HCT116 (cell line): Measurements from ENCODE around the gene SRGAP3.

Experiments
- CEBPB ChIP-seq: IDR thresholded peaks from 2 replicates; pipeline ENCODE4 v1.6.1; 2012; ENCODE audit warnings: low read depth
- CTCF ChIP-seq, 3 experiments: fragments of 200-600 bp in 1 of 3; sonication (generic) in 1 of 3; IDR thresholded peaks in 2 of 3; conservative IDR thresholded peaks in 1 of 3; 2 replicates each; pipeline ENCODE4 v1.5.1; 2012 to 2017; ENCODE audit warnings: low read depth in 2 of 3, low read length in 2 of 3, antibody characterized with exemption in 1 of 3, borderline replicate concordance in 1 of 3, control low read depth in 1 of 3, mild to moderate bottlenecking in 1 of 3, mixed read lengths in 1 of 3, mixed run types in 1 of 3, moderate library complexity in 1 of 3; ENCODE audit not compliant: insufficient read depth in 1 of 3
- POLR2A ChIP-seq: IDR thresholded peaks from 2 replicates; pipeline ENCODE4 v1.7.0; 2011; ENCODE audit warnings: borderline replicate concordance; ENCODE audit not compliant: insufficient read depth, insufficient read length; ENCODE audit errors: extremely low read depth
- REST ChIP-seq: IDR thresholded peaks from 2 replicates; pipeline ENCODE4 v1.6.1; 2012; ENCODE audit warnings: low read depth
- YY1 ChIP-seq: IDR thresholded peaks from 2 replicates; pipeline ENCODE4 v1.6.1; 2011; ENCODE audit warnings: low read length, low read depth, moderate library complexity, mild to moderate bottlenecking; ENCODE audit not compliant: insufficient replicate concordance; ENCODE audit errors: extremely low read depth
- ZBTB33 ChIP-seq: IDR thresholded peaks from 2 replicates; pipeline ENCODE4 v1.6.1; 2011; ENCODE audit warnings: mild to moderate bottlenecking, low read length, moderate library complexity; ENCODE audit not compliant: insufficient replicate concordance; ENCODE audit errors: extremely low read depth
- ZNF274 ChIP-seq: fragments of 200-500 bp; sonication (Bioruptor generic); IDR thresholded peaks from 2 replicates; pipeline ENCODE4 v1.6.1; 2014; ENCODE audit warnings: mild to moderate bottlenecking, low read depth, low read length, inconsistent platforms

- TF ChIP-seq CTCF (IDR thresholded peaks at IDR 0.05 in 2 of 3, conservative IDR thresholded peaks at IDR 0.05 in 1 of 3; ENCODE audit: borderline replicate concordance in 1 of 3, insufficient read depth in 1 of 3, low read depth in 2 of 3, low read length in 2 of 3), result no peak
- TF ChIP-seq POLR2A, result no peak
- TF ChIP-seq ZBTB33, result no peak
- TF ChIP-seq REST, result no peak
- no peak for TF ChIP-seq ZNF274
- no peak for TF ChIP-seq YY1
- no peak for TF ChIP-seq CEBPB
These were observed 48.2 kb downstream of the SRGAP3 start for GRCh38 chr3:9201266-9201665.
